DOHH2 (cell line): Measurements from ENCODE around the gene KRTAP5-11.

ENCODE experiments used
- CTCF ChIP-seq: fragments of 200-600 bp; sonication (generic); IDR thresholded peaks from one replicate; pipeline ENCODE4 v1.5.1; 2014; ENCODE audit warnings: antibody characterized with exemption, mild to moderate bottlenecking, low read depth, low read length; ENCODE audit not compliant: poor library complexity, severe bottlenecking
- EZH2phosphoT487 ChIP-seq: fragments of 200-600 bp; sonication (generic); IDR thresholded peaks from 2 replicates; pipeline ENCODE4 v1.6.1; 2017; ENCODE audit warnings: borderline replicate concordance, mild to moderate bottlenecking, antibody characterized with exemption, low read length, moderate library complexity, mixed read lengths

GRCh38 chr11:71535825-71536224 lies 46.9 kb downstream of the KRTAP5-11 start:
- TF ChIP-seq CTCF (no peak), EZH2phosphoT487 (no peak)
